ENCODE measurements around the gene SERPINA1. TPM values are rescaled to one million over a fixed set of nuclear protein-coding genes. Genes with fewer than 3 reads are reported as not detected.

The SERPINA1 gene
- total and polyA plus RNA-seq, 7 donors, result 1.9 to 134 (median 26.6) TPM

DNA sequence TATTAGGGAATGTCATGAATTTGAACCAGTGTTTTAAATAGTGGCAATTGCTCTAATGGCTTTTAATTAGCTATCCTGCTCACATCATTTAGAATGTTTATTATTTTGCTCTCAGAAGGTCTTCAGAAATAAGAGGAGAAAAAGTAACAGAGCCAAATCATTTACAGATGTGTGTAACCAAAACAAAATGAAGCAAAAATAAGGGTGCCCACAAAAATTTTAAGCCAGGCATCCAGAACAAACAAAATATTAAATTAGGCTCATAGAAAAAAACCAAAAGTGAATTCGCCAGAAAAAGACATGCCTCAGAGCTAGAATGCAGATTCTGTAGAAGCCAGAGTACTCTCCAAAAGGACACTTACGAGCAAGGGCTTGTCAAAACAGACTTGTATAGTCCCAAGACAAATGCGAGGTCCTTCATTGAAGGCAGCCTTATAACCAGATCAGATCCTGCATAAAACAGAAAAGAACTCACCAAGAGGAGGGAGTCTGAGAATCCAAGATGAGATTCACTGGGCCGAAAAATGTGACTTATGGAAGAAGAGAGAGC is 20.2 kb upstream of the SERPINA1 start:
- Histone ChIP-seq H3K9me3 (peaks cover 0 to 7% (median 2%) of the 10 kb centered on the region in 4 donors), H3K4me3 (no peak overlapping the region), H3K27me3 (no peaks in the 10 kb centered on the region), H3K27ac (no peak overlapping the region), H3K36me3 (no peaks in the 10 kb centered on the region), H3K4me1 (no peaks in the 10 kb centered on the region)
- TF ChIP-seq, protein P1, sequence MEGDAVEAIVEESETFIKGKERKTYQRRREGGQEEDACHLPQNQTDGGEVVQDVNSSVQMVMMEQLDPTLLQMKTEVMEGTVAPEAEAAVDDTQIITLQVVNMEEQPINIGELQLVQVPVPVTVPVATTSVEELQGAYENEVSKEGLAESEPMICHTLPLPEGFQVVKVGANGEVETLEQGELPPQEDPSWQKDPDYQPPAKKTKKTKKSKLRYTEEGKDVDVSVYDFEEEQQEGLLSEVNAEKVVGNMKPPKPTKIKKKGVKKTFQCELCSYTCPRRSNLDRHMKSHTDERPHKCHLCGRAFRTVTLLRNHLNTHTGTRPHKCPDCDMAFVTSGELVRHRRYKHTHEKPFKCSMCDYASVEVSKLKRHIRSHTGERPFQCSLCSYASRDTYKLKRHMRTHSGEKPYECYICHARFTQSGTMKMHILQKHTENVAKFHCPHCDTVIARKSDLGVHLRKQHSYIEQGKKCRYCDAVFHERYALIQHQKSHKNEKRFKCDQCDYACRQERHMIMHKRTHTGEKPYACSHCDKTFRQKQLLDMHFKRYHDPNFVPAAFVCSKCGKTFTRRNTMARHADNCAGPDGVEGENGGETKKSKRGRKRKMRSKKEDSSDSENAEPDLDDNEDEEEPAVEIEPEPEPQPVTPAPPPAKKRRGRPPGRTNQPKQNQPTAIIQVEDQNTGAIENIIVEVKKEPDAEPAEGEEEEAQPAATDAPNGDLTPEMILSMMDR (IDR thresholded peaks at IDR 0.05), result no peak
- TF ChIP-seq POLR2A (IDR thresholded peaks at IDR 0.05), result no peak
- no peak for DNase-seq
- 82 to 87% methylated on average over 4 of the region's 4 CpGs for WGBS, 2 donors
- intact Hi-C loops (cut with DNase I), result no loop called here

DNA sequence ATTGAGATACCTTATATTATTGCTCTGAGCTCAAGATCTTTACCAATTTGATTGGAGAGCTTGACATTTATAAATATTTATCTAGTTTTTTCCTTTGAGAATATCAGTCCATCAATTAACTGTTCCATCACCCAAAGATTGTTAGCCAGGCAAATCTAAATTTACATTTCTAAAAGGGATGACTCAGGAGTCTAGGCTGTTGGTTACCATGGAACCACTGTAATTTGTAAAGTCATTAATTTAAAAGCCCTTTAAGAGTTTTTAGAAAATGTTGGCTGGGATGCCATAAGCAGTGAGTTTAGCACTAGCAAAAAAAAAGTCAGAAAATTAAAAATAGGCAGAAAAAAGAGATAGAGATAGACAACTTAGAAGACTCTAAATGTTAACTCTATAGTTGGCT is 19.5 kb upstream of the SERPINA1 start:
- no peaks in the 10 kb centered on the region for H3K36me3 ChIP-seq
- no peak overlapping the region for H3K4me3 ChIP-seq
- H3K27ac ChIP-seq, result no peak overlapping the region
- no peaks in the 10 kb centered on the region for H3K4me1 ChIP-seq
- H3K9me3 ChIP-seq, result peaks cover 0 to 7% (median 2%) of the 10 kb centered on the region in 4 donors
- intact Hi-C loops (cut with DNase I), result no loop called here
- TF ChIP-seq POLR2AphosphoS5 (IDR thresholded peaks at IDR 0.05) (no peak), POLR2A (IDR thresholded peaks at IDR 0.05) (no peak), EP300 (IDR thresholded peaks at IDR 0.05) (no peak)
- TF ChIP-seq, protein P1 (IDR thresholded peaks at IDR 0.05), result no peak
- no peak for DNase-seq
- no peaks in the 10 kb centered on the region for H3K27me3 ChIP-seq

DNA sequence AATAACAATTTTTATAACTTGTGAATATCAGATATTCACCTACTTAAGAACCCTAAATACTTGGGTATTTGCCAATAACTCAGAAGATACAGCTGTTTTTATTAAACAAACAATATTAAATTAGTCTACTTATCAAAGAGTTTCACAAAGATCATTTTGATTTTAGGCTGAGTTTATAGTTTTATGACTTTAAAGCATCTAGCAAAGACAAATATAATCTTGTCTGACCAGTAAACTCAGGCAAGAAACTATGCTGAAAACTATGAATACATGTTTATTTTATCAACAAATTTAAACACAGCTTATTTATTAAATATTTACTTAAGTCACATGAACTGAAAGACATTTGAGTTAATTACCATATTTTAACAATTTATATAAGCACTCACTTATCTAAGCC is 18.5 kb upstream of the SERPINA1 start:
- no peaks in the 10 kb centered on the region for H3K36me3 ChIP-seq
- DNase-seq, result no peak
- no peak for TF ChIP-seq POLR2A (IDR thresholded peaks at IDR 0.05)
- TF ChIP-seq, protein P1 (IDR thresholded peaks at IDR 0.05), result no peak
- no peak overlapping the region for H3K4me3 ChIP-seq
- H3K9me3 ChIP-seq, result peaks cover 0 to 7% (median 2%) of the 10 kb centered on the region in 4 donors
- intact Hi-C loops (cut with DNase I), result no loop called here
- H3K4me1 ChIP-seq, result no peaks in the 10 kb centered on the region
- no peak overlapping the region for H3K27ac ChIP-seq
- no peaks in the 10 kb centered on the region for H3K27me3 ChIP-seq

DNA sequence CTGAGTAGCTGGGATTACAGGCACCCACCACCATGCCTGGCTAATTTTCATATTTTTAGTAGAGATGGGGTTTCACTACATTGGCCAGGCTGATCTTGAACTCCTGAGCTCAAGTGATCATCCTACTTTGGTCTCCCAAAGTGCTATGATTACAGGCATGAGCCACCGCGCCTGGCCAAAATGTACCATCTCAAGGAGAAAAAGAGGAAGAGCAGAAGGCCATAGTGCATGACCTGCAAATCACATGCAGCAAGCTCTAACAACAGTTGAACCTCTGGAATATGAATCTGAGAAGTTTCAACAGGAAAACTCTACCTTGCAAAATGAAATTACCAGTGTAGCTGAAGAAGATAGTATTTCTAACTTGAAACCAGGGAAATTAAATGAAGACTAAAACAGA is 17.1 kb upstream of the SERPINA1 start:
- Histone ChIP-seq H3K36me3 (no peaks in the 10 kb centered on the region), H3K4me1 (no peaks in the 10 kb centered on the region), H3K9me3 (peaks cover 0 to 6% (median 2%) of the 10 kb centered on the region in 4 donors), H3K27ac (no peak overlapping the region), H3K27me3 (no peaks in the 10 kb centered on the region), H3K4me3 (no peak overlapping the region)
- intact Hi-C loops (cut with DNase I), result no loop called here
- 93 to 96% methylated on average over 2 of the region's 2 CpGs for WGBS, 2 donors
- no peak for TF ChIP-seq POLR2A (IDR thresholded peaks at IDR 0.05)
- TF ChIP-seq, protein P1 (IDR thresholded peaks at IDR 0.05), result no peak
- TF ChIP-seq POLR2AphosphoS5 (IDR thresholded peaks at IDR 0.05), result no peak
- TF ChIP-seq EP300 (IDR thresholded peaks at IDR 0.05), result no peak
- no peak for DNase-seq

DNA sequence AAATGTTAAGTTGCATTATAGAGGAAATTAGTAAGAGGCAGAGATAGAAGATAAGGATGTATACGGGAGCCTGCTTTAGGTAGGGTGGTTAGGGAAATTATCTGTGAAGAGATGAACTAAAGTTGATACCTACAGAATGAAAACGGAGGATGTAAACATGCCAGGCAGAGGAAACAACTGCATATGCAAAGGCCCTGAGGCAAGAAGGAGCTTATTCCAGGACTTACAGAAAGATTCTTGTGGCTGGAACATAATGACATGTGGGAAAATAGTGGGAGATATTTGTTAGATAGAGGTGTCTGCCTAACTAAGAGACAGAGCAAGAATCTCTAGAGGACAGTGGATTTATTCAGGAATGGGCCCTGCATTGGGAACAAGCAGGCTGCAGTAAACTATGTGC is 16.2 kb upstream of the SERPINA1 start:
- 89 to 97% methylated on average over 2 of the region's 2 CpGs for WGBS, 2 donors
- H3K36me3 ChIP-seq, result no peaks in the 10 kb centered on the region
- H3K4me3 ChIP-seq, result no peak overlapping the region
- no peak for DNase-seq
- H3K27ac ChIP-seq, result no peak overlapping the region
- no peak for TF ChIP-seq POLR2AphosphoS5 (IDR thresholded peaks at IDR 0.05)
- TF ChIP-seq, protein P1 (IDR thresholded peaks at IDR 0.05), result no peak
- no peak for TF ChIP-seq EP300 (IDR thresholded peaks at IDR 0.05)
- no peak for TF ChIP-seq POLR2A (IDR thresholded peaks at IDR 0.05)
- peaks cover 0 to 6% (median 2%) of the 10 kb centered on the region in 4 donors for H3K9me3 ChIP-seq
- H3K4me1 ChIP-seq, result no peaks in the 10 kb centered on the region
- H3K27me3 ChIP-seq, result no peaks in the 10 kb centered on the region
- intact Hi-C loops (cut with DNase I), result no loop called here

Measured in sigmoid colon (tissue), 7 donors.